ENCODE measurements around the gene VAV2. TPM values are rescaled to one million over a fixed set of nuclear protein-coding genes. Genes with fewer than 3 reads are reported as not detected.

VAV2 gene
- polyA plus RNA-seq, 2 of the 4 experiments (the other 2 are of a cell fraction): 9.8 to 21.4 TPM

DNA sequence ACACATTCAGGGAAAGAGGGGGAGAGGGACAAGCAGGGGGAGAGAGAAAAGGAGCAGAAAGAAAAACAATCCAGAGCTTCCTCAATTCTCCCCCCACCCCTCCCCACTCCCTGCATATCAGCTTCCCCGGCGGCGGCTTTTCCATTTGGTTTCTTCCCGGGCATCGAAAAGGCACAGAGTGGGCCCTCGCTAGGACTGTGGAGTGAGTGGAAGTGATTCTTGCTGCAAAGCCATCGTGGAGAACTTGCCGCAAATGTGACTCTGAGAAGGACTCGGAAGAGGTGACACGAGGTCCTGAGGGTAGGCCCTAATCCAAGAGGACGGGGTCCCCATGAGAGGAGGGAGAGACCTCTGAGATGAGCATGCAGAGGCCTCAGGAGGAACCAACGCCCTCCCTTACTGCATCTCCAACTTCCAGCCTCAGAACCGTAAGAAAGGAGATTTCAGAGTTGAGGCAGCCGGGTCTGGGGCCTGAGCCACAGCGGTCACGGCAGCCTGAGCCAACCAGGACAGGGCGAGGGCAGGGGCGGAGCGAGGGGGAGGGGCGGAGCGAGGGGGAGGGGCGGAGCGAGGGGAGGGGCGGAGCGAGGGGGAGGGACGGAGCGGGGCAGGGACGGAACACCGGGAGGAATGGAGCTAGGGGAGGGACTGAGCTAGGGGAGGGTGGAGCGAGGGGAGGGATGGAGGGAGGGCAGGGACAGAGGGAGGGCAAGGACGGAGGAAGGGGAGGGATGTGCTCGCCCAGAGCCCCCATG lies 232.8 kb downstream of the VAV2 start (continued):
- TF ChIP-seq, protein P1, sequence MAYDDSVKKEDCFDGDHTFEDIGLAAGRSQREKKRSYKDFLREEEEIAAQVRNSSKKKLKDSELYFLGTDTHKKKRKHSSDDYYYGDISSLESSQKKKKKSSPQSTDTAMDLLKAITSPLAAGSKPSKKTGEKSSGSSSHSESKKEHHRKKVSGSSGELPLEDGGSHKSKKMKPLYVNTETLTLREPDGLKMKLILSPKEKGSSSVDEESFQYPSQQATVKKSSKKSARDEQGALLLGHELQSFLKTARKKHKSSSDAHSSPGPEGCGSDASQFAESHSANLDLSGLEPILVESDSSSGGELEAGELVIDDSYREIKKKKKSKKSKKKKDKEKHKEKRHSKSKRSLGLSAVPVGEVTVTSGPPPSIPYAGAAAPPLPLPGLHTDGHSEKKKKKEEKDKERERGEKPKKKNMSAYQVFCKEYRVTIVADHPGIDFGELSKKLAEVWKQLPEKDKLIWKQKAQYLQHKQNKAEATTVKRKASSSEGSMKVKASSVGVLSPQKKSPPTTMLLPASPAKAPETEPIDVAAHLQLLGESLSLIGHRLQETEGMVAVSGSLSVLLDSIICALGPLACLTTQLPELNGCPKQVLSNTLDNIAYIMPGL (CRISPR knock-in tag; IDR thresholded peaks at IDR 0.05; ENCODE audit: borderline replicate concordance): no peak

DNA sequence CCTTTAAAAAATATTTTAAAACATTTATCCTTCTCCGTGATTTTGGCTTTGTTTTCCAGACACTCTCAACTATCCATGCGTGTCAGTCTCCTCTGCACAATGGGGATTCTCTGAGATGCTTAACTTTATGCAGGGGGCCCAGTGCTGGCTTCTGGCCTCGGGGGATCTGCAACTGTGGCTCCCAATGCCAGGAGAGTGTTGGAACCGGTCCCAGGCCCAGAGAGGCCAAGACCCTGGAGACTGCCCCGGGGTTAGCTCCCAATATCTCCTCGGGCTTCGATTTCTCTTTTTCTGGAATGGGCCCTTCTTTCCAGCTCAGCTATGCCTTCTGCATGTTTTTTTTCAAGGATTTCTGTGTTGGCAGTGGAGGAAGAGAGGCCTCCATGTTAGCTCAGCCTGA lies 233.9 kb downstream of the VAV2 start:
- no peak for ATAC-seq

DNA sequence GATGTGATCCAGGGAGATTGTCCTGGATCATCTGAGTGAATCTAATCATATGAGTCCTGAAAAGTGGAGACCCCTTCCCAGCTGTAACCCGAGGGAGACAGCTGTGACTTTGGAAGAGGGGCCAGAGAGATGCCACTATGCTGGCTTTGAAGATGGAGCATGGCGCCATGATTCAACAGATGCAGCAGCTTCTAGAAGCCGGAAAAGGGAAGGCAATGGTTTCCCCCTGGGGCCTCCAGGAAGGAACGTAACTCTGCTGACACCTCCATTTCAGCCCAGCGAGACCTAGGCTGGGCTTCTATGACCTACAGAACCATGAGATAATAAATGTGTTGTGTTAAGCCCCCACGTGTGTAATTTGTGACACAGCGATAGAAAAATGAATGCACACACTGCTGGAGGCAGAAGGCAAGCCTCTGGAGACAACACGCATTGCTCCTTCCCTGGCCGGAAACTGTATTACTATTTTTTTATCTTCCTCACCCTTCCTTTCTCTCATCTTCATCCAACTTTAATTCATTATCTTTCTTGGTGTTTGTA lies 237.4 kb downstream of the VAV2 start:
- FAIRE-seq (no peak), ATAC-seq (no peak), DNase-seq (ENCODE audit: low read depth in 1 of 2, low spot score in 1 of 2) (no peak)
- ChIA-PET POLR2A (no interaction called here), CTCF (interaction anchor here (1.5 to 7.0 kb wide), 2 partner anchors 12 to 38 kb away, joined by 3 to 41 read pairs; no protein-coding TSS in a partner anchor)
- Histone ChIP-seq H3K9me3 (no peaks in the 10 kb centered on the region), H3K27ac (no peak overlapping the region), H3K4me2 (no peak overlapping the region), H3K4me3 (no peak overlapping the region), H3K4me1 (no peaks in the 10 kb centered on the region)
- TF ChIP-seq FOXS1 (CRISPR knock-in tag; IDR thresholded peaks at IDR 0.05) (no peak), NFE2L2 (conservative IDR thresholded peaks at IDR 0.05; ENCODE audit: low read length) (no peak), HOXA7 (CRISPR knock-in tag; IDR thresholded peaks at IDR 0.05) (no peak), PHF8 (IDR thresholded peaks at IDR 0.05; ENCODE audit: borderline replicate concordance, low read depth) (no peak), GATA3 (IDR thresholded peaks at IDR 0.05; ENCODE audit: borderline replicate concordance) (no peak), EHMT2 (IDR thresholded peaks at IDR 0.05; ENCODE audit: low read depth) (no peak), RAD21 (conservative IDR thresholded peaks at IDR 0.05 in 1 of 2, IDR thresholded peaks at IDR 0.05 in 1 of 2) (no peak), ESRRA (IDR thresholded peaks at IDR 0.05; ENCODE audit: borderline replicate concordance, low read length) (no peak), POLR2AphosphoS2 (conservative IDR thresholded peaks at IDR 0.05; ENCODE audit: low read length) (no peak), NR3C1 (IDR thresholded peaks at IDR 0.05) (no peak), CHD4 (IDR thresholded peaks at IDR 0.05; ENCODE audit: borderline replicate concordance) (no peak)
- TF ChIP-seq, protein P2, sequence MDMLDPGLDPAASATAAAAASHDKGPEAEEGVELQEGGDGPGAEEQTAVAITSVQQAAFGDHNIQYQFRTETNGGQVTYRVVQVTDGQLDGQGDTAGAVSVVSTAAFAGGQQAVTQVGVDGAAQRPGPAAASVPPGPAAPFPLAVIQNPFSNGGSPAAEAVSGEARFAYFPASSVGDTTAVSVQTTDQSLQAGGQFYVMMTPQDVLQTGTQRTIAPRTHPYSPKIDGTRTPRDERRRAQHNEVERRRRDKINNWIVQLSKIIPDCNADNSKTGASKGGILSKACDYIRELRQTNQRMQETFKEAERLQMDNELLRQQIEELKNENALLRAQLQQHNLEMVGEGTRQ (IDR thresholded peaks at IDR 0.05): no peak
- TF ChIP-seq, protein P1 (CRISPR knock-in tag; IDR thresholded peaks at IDR 0.05; ENCODE audit: borderline replicate concordance): no peak
- TF ChIP-seq, protein P3, sequence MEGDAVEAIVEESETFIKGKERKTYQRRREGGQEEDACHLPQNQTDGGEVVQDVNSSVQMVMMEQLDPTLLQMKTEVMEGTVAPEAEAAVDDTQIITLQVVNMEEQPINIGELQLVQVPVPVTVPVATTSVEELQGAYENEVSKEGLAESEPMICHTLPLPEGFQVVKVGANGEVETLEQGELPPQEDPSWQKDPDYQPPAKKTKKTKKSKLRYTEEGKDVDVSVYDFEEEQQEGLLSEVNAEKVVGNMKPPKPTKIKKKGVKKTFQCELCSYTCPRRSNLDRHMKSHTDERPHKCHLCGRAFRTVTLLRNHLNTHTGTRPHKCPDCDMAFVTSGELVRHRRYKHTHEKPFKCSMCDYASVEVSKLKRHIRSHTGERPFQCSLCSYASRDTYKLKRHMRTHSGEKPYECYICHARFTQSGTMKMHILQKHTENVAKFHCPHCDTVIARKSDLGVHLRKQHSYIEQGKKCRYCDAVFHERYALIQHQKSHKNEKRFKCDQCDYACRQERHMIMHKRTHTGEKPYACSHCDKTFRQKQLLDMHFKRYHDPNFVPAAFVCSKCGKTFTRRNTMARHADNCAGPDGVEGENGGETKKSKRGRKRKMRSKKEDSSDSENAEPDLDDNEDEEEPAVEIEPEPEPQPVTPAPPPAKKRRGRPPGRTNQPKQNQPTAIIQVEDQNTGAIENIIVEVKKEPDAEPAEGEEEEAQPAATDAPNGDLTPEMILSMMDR (IDR thresholded peaks at IDR 0.05): no peak
- TF ChIP-seq, protein P4, sequence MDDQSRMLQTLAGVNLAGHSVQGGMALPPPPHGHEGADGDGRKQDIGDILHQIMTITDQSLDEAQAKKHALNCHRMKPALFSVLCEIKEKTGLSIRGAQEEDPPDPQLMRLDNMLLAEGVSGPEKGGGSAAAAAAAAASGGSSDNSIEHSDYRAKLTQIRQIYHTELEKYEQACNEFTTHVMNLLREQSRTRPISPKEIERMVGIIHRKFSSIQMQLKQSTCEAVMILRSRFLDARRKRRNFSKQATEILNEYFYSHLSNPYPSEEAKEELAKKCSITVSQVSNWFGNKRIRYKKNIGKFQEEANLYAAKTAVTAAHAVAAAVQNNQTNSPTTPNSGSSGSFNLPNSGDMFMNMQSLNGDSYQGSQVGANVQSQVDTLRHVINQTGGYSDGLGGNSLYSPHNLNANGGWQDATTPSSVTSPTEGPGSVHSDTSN (IDR thresholded peaks at IDR 0.05): no peak
- TF ChIP-seq, protein P5, sequence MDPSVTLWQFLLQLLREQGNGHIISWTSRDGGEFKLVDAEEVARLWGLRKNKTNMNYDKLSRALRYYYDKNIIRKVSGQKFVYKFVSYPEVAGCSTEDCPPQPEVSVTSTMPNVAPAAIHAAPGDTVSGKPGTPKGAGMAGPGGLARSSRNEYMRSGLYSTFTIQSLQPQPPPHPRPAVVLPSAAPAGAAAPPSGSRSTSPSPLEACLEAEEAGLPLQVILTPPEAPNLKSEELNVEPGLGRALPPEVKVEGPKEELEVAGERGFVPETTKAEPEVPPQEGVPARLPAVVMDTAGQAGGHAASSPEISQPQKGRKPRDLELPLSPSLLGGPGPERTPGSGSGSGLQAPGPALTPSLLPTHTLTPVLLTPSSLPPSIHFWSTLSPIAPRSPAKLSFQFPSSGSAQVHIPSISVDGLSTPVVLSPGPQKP (IDR thresholded peaks at IDR 0.05; ENCODE audit: low read depth, low read length): no peak
- WGBS (ENCODE audit: missing lambda C conversion rate): 84% methylated on average over 9 of the region's 9 CpGs

More for the DNA sequence above, 233.9 kb downstream of the VAV2 start:
- Histone ChIP-seq H3K4me3 (no peak overlapping the region), H3K27ac (no peak overlapping the region), H3K4me1 (no peaks in the 10 kb centered on the region), H3K4me2 (no peak overlapping the region), H3K9me3 (no peaks in the 10 kb centered on the region)
- POLR2A ChIA-PET: no interaction called here
- no peak for FAIRE-seq
- TF ChIP-seq KDM5A (IDR thresholded peaks at IDR 0.05): no peak
- TF ChIP-seq TFCP2L1 (CRISPR knock-in tag; IDR thresholded peaks at IDR 0.05): no peak
- TF ChIP-seq TP53 (CRISPR knock-in tag; IDR thresholded peaks at IDR 0.05): no peak
- no peak for TF ChIP-seq NR3C1 (IDR thresholded peaks at IDR 0.05)
- TF ChIP-seq HOXA7 (CRISPR knock-in tag; IDR thresholded peaks at IDR 0.05): no peak
- no peak for TF ChIP-seq RARB (CRISPR knock-in tag; IDR thresholded peaks at IDR 0.05)
- TF ChIP-seq CEBPB (IDR thresholded peaks at IDR 0.05): no peak
- no peak for TF ChIP-seq HDAC2 (IDR thresholded peaks at IDR 0.05)
- TF ChIP-seq FOSL2 (IDR thresholded peaks at IDR 0.05): no peak
- no peak for TF ChIP-seq FOSL2 (CRISPR knock-in tag; IDR thresholded peaks at IDR 0.05)
- TF ChIP-seq MAFK (IDR thresholded peaks at IDR 0.05; ENCODE audit: partially characterized antibody): no peak
- WGBS (ENCODE audit: missing lambda C conversion rate): 76% methylated on average over 7 of the region's 7 CpGs
- DNase-seq (ENCODE audit: low read depth in 1 of 2, low spot score in 1 of 2): no peak
- CTCF ChIA-PET: interaction anchor here (0.5 to 1.2 kb wide), 4 partner anchors 15 to 1536 kb away, joined by 3 to 5 read pairs (median 3); no protein-coding TSS in a partner anchor

All from A549 (cell line).